ENCODE measurements around the gene ZNF543. TPM values are rescaled to one million over a fixed set of nuclear protein-coding genes. Genes with fewer than 3 reads are reported as not detected.

Gene ZNF543
- total and polyA plus RNA-seq, 5 donors from 2014 or later: 2.6 to 6.6 (median 4.5) TPM

DNA sequence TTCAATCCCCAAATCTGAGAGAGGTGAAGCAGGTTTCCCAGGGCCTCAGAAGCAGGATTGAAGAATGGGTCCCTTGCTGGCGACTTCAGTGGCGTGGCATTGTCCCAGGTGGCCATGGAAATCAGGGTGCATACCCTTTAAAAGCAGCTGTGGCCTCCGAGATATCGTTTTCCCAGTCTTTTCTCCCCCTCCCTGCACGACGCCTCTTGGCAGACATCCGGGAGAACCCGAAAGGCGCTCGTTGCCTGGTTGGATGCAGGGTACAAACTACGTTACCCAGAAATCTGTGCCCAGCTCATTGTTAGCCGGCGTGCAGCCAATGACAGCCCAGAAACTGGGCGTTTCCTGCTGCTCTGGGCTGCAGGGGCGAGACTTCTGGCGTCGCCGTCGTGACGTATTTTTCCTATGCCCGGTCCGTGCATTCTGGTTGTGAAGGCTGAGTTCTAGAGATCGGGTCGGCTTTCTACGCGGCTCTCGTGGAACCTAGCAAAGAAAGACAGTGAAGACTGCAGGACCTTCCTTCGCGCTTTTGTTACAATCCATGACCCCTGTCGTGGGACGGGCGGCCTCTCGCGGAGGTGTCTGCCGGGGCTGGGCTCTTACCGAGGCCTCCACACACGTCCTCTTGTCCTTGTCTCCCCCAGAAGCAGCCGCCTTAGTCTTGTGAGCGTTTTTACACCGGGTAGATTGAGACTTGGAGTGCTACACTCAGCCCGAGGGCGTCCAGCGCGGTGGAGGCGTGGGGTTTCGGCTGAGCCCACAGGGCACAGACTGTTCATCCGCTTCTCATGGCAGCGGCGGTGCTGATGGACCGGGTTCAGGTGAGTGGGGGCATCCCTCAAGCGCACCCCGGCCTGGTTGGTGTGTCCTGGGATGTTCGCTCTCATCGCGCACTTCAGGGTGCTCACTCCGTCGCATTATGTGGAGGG, 30.9 kb downstream of the ZNF543 start, which contains the start of gene ZNF304:
ZNF304 (plus strand) TSS at position 395 of the 929 bp plus-strand sequence; CDS start at position 789, 394 bp downstream.
- Mint-ChIP-seq H3K9me3 (peaks cover 5 to 51% (median 35%) of the 10 kb centered on the region in 7 donors), H3K27me3 (peaks cover 10% of the 10 kb centered on the region), H3K4me3 (peak within 1 kb of the TSS; percentile 92 to 96 (median 96)), H3K27ac (peak within 1 kb of the TSS; percentile 38 to 97 (median 93)), H3K36me3 (peaks cover 45% of the 10 kb centered on the region), H3K4me1 (peaks cover 14 to 36% (median 24%) of the 10 kb centered on the region in 4 donors)
- H3K36me3 ChIP-seq (ENCODE audit: control insufficient read depth, insufficient read depth, low read length): peaks cover 38% of the 10 kb centered on the region
- peaks cover 37 to 41% of the 10 kb centered on the region in 2 experiments for H3K9me3 ChIP-seq (ENCODE audit: control insufficient read depth in 2 of 2, low read length in 2 of 2)
- ATAC-seq (ENCODE audit: low read depth in 2 of 2) (peak; percentile 99 to 100), DNase-seq (peak; percentile 72 to 94 (median 81))
- H3K4me1 ChIP-seq (ENCODE audit: control insufficient read depth, insufficient read depth, low read length, poor library complexity, severe bottlenecking): peaks cover 16% of the 10 kb centered on the region
- peak within 1 kb of the TSS; percentile 88 for H3K4me3 ChIP-seq (ENCODE audit: low read depth, low read length)
- H3K27me3 ChIP-seq (ENCODE audit: control insufficient read depth, insufficient read depth, low read length): no peaks in the 10 kb centered on the region
- H3K27ac ChIP-seq (ENCODE audit: insufficient read depth, low read length, poor library complexity, severe bottlenecking): peak within 1 kb of the TSS; percentile 49

DNA sequence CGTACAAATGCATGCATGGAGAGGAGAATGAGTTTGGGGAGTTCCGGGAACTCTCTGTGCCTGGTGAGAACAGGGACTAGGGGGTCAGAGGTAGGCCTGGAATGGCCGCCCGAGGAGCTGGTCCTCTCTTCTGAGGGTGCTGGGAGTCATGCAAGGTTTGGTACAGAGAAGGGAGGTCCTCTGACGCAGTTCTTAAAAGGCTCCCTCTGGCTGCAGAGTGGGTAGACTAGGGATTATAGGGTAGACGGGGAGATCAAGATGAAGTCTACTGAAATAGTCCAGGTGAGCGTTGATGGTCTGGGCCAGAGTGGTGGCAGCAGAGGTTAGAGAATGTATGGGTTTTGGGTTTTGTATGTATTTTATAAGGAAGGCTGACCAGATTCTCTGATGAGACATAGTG, 31.6 kb downstream of the ZNF543 start:
- Histone ChIP-seq H3K27me3 (ENCODE audit: control insufficient read depth, insufficient read depth, low read length) (no peaks in the 10 kb centered on the region), H3K9me3 (ENCODE audit: control insufficient read depth in 2 of 2, low read length in 2 of 2) (peaks cover 44 to 48% of the 10 kb centered on the region in 2 experiments), H3K4me3 (ENCODE audit: low read depth, low read length) (peak overlapping the region; percentile 88), H3K4me1 (ENCODE audit: control insufficient read depth, insufficient read depth, low read length, poor library complexity, severe bottlenecking) (peaks cover 16% of the 10 kb centered on the region), H3K27ac (ENCODE audit: insufficient read depth, low read length, poor library complexity, severe bottlenecking) (no peak overlapping the region), H3K36me3 (ENCODE audit: control insufficient read depth, insufficient read depth, low read length) (peaks cover 45% of the 10 kb centered on the region)
- peaks cover 9% of the 10 kb centered on the region for H3K27me3 Mint-ChIP-seq
- peak overlapping the region; percentile 92 to 96 (median 96) for H3K4me3 Mint-ChIP-seq
- peak overlapping the region in 2 of 3 donors; percentile 93 to 97 for H3K27ac Mint-ChIP-seq
- ATAC-seq (ENCODE audit: low read depth in 2 of 2): no peak
- no peak for DNase-seq
- H3K4me1 Mint-ChIP-seq: peaks cover 14 to 36% (median 24%) of the 10 kb centered on the region in 4 donors
- peaks cover 52% of the 10 kb centered on the region for H3K36me3 Mint-ChIP-seq
- H3K9me3 Mint-ChIP-seq: peaks cover 5 to 58% (median 43%) of the 10 kb centered on the region in 7 donors

DNA sequence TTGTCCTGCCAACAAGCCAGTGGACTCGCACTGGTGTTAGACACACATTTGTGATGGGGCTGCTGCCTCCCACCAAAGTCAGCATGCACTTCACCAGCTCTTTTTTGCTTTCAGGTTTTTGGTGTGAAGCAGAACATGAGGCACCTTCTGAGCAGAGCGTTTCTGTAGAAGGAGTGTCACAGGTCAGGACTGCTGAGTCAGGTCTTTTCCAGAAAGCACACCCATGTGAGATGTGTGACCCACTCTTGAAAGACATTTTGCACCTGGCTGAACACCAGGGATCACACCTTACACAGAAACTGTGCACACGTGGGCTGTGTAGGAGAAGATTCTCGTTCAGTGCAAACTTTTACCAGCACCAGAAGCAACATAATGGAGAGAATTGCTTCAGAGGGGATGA, 35.6 kb downstream of the ZNF543 start:
- Mint-ChIP-seq H3K36me3 (peaks cover 69% of the 10 kb centered on the region), H3K4me3 (no peak overlapping the region), H3K27ac (no peak overlapping the region), H3K27me3 (no peaks in the 10 kb centered on the region), H3K9me3 (peaks cover 2 to 88% (median 50%) of the 10 kb centered on the region in 7 donors), H3K4me1 (peaks cover 11 to 31% (median 20%) of the 10 kb centered on the region in 4 donors)
- H3K36me3 ChIP-seq (ENCODE audit: control insufficient read depth, insufficient read depth, low read length): peaks cover 54% of the 10 kb centered on the region
- no peak overlapping the region for H3K4me3 ChIP-seq (ENCODE audit: low read depth, low read length)
- H3K27me3 ChIP-seq (ENCODE audit: control insufficient read depth, insufficient read depth, low read length): no peaks in the 10 kb centered on the region
- peaks cover 75 to 77% of the 10 kb centered on the region in 2 experiments for H3K9me3 ChIP-seq (ENCODE audit: control insufficient read depth in 2 of 2, low read length in 2 of 2)
- H3K4me1 ChIP-seq (ENCODE audit: control insufficient read depth, insufficient read depth, low read length, poor library complexity, severe bottlenecking): peaks cover 11% of the 10 kb centered on the region
- DNase-seq: no peak
- ATAC-seq (ENCODE audit: low read depth in 2 of 2): no peak
- H3K27ac ChIP-seq (ENCODE audit: insufficient read depth, low read length, poor library complexity, severe bottlenecking): no peak overlapping the region

DNA sequence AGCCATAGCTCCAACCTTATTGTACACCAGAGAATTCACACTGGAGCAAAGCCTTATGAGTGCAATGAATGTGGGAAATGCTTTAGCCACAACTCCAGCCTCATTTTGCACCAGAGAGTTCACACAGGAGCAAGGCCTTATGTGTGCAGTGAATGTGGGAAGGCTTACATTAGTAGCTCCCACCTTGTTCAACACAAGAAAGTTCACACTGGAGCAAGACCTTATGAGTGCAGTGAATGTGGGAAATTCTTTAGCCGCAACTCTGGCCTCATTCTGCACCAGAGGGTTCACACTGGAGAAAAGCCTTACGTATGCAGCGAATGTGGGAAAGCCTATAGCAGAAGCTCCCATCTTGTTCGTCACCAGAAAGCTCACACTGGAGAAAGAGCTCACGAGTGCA, 37.1 kb downstream of the ZNF543 start:
- Mint-ChIP-seq H3K36me3 (peaks cover 61% of the 10 kb centered on the region), H3K9me3 (peaks cover 1 to 80% (median 40%) of the 10 kb centered on the region in 7 donors), H3K27me3 (no peaks in the 10 kb centered on the region), H3K4me3 (no peak overlapping the region), H3K4me1 (peaks cover 4 to 19% (median 8%) of the 10 kb centered on the region in 4 donors), H3K27ac (no peak overlapping the region)
- Histone ChIP-seq H3K4me1 (ENCODE audit: control insufficient read depth, insufficient read depth, low read length, poor library complexity, severe bottlenecking) (peaks cover under 1% of the 10 kb centered on the region), H3K36me3 (ENCODE audit: control insufficient read depth, insufficient read depth, low read length) (peaks cover 54% of the 10 kb centered on the region), H3K4me3 (ENCODE audit: low read depth, low read length) (no peak overlapping the region), H3K27me3 (ENCODE audit: control insufficient read depth, insufficient read depth, low read length) (no peaks in the 10 kb centered on the region), H3K27ac (ENCODE audit: insufficient read depth, low read length, poor library complexity, severe bottlenecking) (no peak overlapping the region), H3K9me3 (ENCODE audit: control insufficient read depth in 2 of 2, low read length in 2 of 2) (peaks cover 74 to 75% of the 10 kb centered on the region in 2 experiments)
- DNase-seq (no peak), ATAC-seq (ENCODE audit: low read depth in 2 of 2) (no peak)

DNA sequence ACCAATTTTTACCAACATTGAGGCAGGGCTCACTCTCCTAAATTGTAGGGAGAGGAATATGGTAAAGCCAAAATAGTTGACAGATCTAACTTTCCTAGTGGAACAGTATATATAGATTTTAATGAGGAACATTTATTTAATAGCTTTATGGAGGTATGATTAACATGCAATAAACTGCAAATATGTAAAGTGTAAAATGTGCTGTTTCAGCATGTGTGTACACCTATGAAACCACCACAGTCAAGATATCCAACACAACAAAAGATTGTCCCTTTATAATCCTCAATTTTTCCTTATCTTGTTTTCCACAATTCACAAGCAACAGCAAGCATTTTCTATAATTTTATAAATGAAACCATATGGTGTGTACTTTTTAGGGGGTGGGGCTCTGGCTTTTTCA, 39.0 kb downstream of the ZNF543 start:
- H3K4me3 ChIP-seq (ENCODE audit: low read depth, low read length): no peak overlapping the region
- no peak for DNase-seq
- Mint-ChIP-seq H3K36me3 (peaks cover 55% of the 10 kb centered on the region), H3K27me3 (no peaks in the 10 kb centered on the region), H3K9me3 (peaks cover 0 to 70% (median 37%) of the 10 kb centered on the region in 7 donors), H3K4me3 (no peak overlapping the region), H3K27ac (no peak overlapping the region), H3K4me1 (peaks cover 13 to 20% (median 15%) of the 10 kb centered on the region in 4 donors)
- no peak for ATAC-seq (ENCODE audit: low read depth in 2 of 2)
- H3K4me1 ChIP-seq (ENCODE audit: control insufficient read depth, insufficient read depth, low read length, poor library complexity, severe bottlenecking): peaks cover 7% of the 10 kb centered on the region
- H3K9me3 ChIP-seq (ENCODE audit: control insufficient read depth in 2 of 2, low read length in 2 of 2): peaks cover 55 to 64% of the 10 kb centered on the region in 2 experiments
- no peak overlapping the region for H3K27ac ChIP-seq (ENCODE audit: insufficient read depth, low read length, poor library complexity, severe bottlenecking)
- H3K27me3 ChIP-seq (ENCODE audit: control insufficient read depth, insufficient read depth, low read length): no peaks in the 10 kb centered on the region
- peaks cover 35% of the 10 kb centered on the region for H3K36me3 ChIP-seq (ENCODE audit: control insufficient read depth, insufficient read depth, low read length)

DNA sequence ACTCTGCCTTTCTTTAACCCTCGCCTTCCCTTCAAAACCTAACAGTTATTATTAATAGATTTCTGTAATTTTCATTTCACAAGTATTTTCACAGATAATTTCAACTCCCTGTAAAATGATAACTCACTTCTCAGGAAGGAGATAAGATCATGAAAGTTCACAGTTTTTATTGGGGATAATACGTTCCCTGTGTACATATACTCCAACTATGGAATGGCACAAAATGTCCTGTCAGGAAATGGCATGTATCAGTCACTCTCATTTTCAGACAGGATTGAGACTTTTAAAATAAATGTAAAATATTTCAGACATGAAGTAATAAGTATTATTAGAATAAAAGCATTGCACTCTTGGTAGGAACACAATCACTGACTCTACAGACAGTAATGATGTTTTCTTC, 42.1 kb downstream of the ZNF543 start:
- H3K9me3 Mint-ChIP-seq: peaks cover 0 to 54% (median 16%) of the 10 kb centered on the region in 7 donors
- peak overlapping the region; percentile 80 for H3K4me3 ChIP-seq (ENCODE audit: low read depth, low read length)

DNA sequence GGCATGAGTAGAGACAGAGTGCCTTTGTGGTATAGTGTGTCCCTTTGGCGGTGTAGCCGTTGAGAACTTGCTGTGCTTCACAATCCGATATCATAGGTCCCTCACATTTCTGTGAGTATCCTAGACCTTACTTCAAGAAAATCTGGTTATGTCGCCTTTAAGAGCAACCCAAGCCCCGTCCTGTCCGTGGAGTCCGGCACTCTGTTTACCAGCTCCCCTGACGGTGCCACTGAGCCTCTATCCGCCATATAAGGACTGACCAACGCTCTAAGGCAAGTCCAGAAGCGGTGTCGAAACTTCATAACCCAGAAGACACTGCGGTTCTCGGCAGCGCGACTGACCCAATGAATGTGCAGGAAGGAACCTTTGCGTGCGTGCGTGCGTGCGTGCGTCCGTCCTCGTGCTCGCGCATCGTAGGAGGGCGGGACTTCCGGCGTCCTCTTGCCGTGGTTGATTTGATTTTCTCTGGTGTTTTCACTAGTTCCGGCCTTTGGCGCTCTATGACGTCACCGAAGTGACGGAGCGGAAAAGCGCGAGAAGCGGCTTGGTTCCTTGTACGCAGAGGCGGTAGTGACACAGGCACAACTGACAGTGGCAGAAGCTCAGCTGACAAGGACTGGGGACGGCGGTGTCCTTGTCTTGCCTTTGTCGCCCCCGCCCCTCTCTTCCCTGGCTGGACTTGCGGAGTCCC, 42.9 kb downstream of the ZNF543 start, which contains the start of the genes TRAPPC2B and ZNF547:
TRAPPC2B (plus strand) TSS at position 555 of the 691 bp plus-strand sequence. CDS start 1,283 bp downstream, outside the sequence.
ZNF547 (plus strand) TSS at position 555 of the 691 bp plus-strand sequence. CDS start 5,005 bp downstream, outside the sequence.
- Histone ChIP-seq H3K4me3 (ENCODE audit: low read depth, low read length) (peak within 1 kb of the TSS; percentile 80), H3K27me3 (ENCODE audit: control insufficient read depth, insufficient read depth, low read length) (no peaks in the 10 kb centered on the region), H3K4me1 (ENCODE audit: control insufficient read depth, insufficient read depth, low read length, poor library complexity, severe bottlenecking) (peaks cover 7% of the 10 kb centered on the region), H3K36me3 (ENCODE audit: control insufficient read depth, insufficient read depth, low read length) (peaks cover 1% of the 10 kb centered on the region), H3K27ac (ENCODE audit: insufficient read depth, low read length, poor library complexity, severe bottlenecking) (peak within 1 kb of the TSS; percentile 94), H3K9me3 (ENCODE audit: control insufficient read depth in 2 of 2, low read length in 2 of 2) (peaks cover 33 to 36% of the 10 kb centered on the region in 2 experiments)
- Mint-ChIP-seq H3K36me3 (peaks cover 26% of the 10 kb centered on the region), H3K27me3 (no peaks in the 10 kb centered on the region), H3K27ac (peak within 1 kb of the TSS; percentile 98 to 99 (median 98)), H3K4me1 (peaks cover 13 to 22% (median 17%) of the 10 kb centered on the region in 4 donors), H3K9me3 (peaks cover 0 to 53% (median 20%) of the 10 kb centered on the region in 7 donors), H3K4me3 (peak within 1 kb of the TSS; percentile 93 to 97 (median 96))
- DNase-seq (peak; percentile 94 to 99 (median 98)), ATAC-seq (ENCODE audit: low read depth in 2 of 2) (peak; percentile 93 to 94)

More for the DNA sequence above, 42.1 kb downstream of the ZNF543 start:
- no peak for ATAC-seq (ENCODE audit: low read depth in 2 of 2)
- peaks cover 7% of the 10 kb centered on the region for H3K4me1 ChIP-seq (ENCODE audit: control insufficient read depth, insufficient read depth, low read length, poor library complexity, severe bottlenecking)
- H3K4me3 Mint-ChIP-seq: peak overlapping the region in 3 of 4 donors; percentile 93 to 97 (median 96)
- peaks cover 13 to 22% (median 15%) of the 10 kb centered on the region in 4 donors for H3K4me1 Mint-ChIP-seq
- H3K27ac ChIP-seq (ENCODE audit: insufficient read depth, low read length, poor library complexity, severe bottlenecking): peak overlapping the region; percentile 94
- DNase-seq: no peak
- H3K36me3 ChIP-seq (ENCODE audit: control insufficient read depth, insufficient read depth, low read length): peaks cover 5% of the 10 kb centered on the region
- no peaks in the 10 kb centered on the region for H3K27me3 ChIP-seq (ENCODE audit: control insufficient read depth, insufficient read depth, low read length)
- peaks cover 26% of the 10 kb centered on the region for H3K36me3 Mint-ChIP-seq
- peak overlapping the region in 1 of 3 donors; percentile 99 for H3K27ac Mint-ChIP-seq
- no peaks in the 10 kb centered on the region for H3K27me3 Mint-ChIP-seq
- peaks cover 38 to 42% of the 10 kb centered on the region in 2 experiments for H3K9me3 ChIP-seq (ENCODE audit: control insufficient read depth in 2 of 2, low read length in 2 of 2)

All from CD4-positive, CD25-positive, alpha-beta regulatory T cell (primary cell).